ENCODE results near the gene POLDIP2. TPM values are rescaled to one million over a fixed set of nuclear protein-coding genes. Genes with fewer than 3 reads are reported as not detected.

The POLDIP2 gene
- total and polyA plus RNA-seq, 2 donors (not counting 1 experiment from before 2014, with no cell fraction given): 30.2 to 35.7 TPM

DNA sequence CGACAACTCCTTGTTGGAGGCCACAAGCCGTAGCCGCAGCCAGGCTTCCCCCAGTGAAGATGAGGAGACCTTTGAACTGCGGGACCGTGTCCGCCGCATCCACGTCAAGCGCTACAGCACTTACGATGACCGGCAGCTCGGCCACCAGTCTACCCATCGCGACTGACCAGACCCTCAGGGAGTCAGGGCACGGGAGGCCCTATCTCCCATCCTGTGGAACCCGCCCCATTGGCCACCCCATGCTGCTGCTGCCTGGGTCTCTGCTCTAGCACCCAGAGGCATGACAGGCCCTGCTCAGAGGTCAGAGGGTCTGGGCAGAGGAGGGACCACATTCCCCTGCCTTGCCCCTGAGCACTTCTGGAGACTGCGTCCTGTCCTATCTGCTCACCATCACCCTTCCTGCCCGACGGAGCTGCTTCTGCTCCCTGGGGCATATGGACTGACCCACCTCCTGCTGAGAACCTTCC lies 12.9 kb downstream of the POLDIP2 start:
- no peaks in the 10 kb centered on the region for H3K9me3 Mint-ChIP-seq (ENCODE audit: insufficient read depth)
- no peak overlapping the region for H3K4me3 Mint-ChIP-seq
- intact Hi-C loops (cut with micrococcal nuclease): no loop called here
- Histone ChIP-seq H3K9ac (ENCODE audit: low read length) (no peak overlapping the region), H3K27me3 (replicated peaks in 1 of 4; ENCODE audit: control extremely low read depth in 1 of 4, control insufficient read depth in 3 of 4, insufficient read depth in 4 of 4, low read length in 3 of 4) (no peaks in the 10 kb centered on the region), H3K79me2 (ENCODE audit: control insufficient read depth, insufficient read depth, low read length) (peaks cover 12% of the 10 kb centered on the region), H3K4me3 (ENCODE audit: control extremely low read depth in 1 of 5, extremely low read depth in 1 of 5, insufficient read depth in 1 of 5, low read depth in 2 of 5, low read length in 4 of 5) (no peak overlapping the region), H3K4me2 (replicated peaks; ENCODE audit: low read depth, low read length, poor library complexity, severe bottlenecking) (no peak overlapping the region), H4K20me1 (ENCODE audit: control insufficient read depth, insufficient read depth, low read length, poor library complexity, severe bottlenecking) (no peaks in the 10 kb centered on the region), H2AFZ (ENCODE audit: insufficient read depth, low read depth, low read length, poor library complexity, severe bottlenecking) (no peak overlapping the region), H3K27ac (ENCODE audit: low read length in 2 of 2) (no peak overlapping the region), H3K9me3 (ENCODE audit: control extremely low read depth in 1 of 3, control insufficient read depth in 2 of 3, insufficient read depth in 1 of 3, low read length in 2 of 3) (no peaks in the 10 kb centered on the region), H3K4me1 (ENCODE audit: control insufficient read depth in 2 of 2, insufficient read depth in 2 of 2, low read length in 2 of 2) (no peaks in the 10 kb centered on the region), H3K36me3 (replicated peaks in 1 of 2; ENCODE audit: control extremely low read depth in 1 of 2, control insufficient read depth in 1 of 2, extremely low read depth in 1 of 2, insufficient read depth in 2 of 2, low read length in 1 of 2) (peaks cover 0 to 83% of the 10 kb centered on the region in 2 experiments)
- TF ChIP-seq CTCF (IDR thresholded peaks at IDR 0.05) (no peak), EZH2 (IDR thresholded peaks at IDR 0.05; ENCODE audit: borderline replicate concordance, insufficient read depth, low read depth, low read length, poor library complexity, severe bottlenecking) (no peak)
- H3K27me3 Mint-ChIP-seq: no peaks in the 10 kb centered on the region
- DNase-seq (no peak), ATAC-seq (ENCODE audit: low read depth) (no peak)
- ChIA-PET POLR2A (no interaction called here), CTCF (no interaction called here)
- H3K27ac Mint-ChIP-seq: no peak overlapping the region
- H3K4me1 Mint-ChIP-seq: no peaks in the 10 kb centered on the region
- over 99% methylated on average over 19 of the region's 19 CpGs for WGBS (ENCODE audit: insufficient coverage)

- Histone ChIP-seq H3K4me2 (replicated peaks; ENCODE audit: low read depth, low read length, poor library complexity, severe bottlenecking) (no peak overlapping the region), H3K4me3 (ENCODE audit: control extremely low read depth in 1 of 5, extremely low read depth in 1 of 5, insufficient read depth in 1 of 5, low read depth in 2 of 5, low read length in 4 of 5) (no peak overlapping the region), H3K27ac (ENCODE audit: low read length in 2 of 2) (no peak overlapping the region), H3K27me3 (replicated peaks in 1 of 4; ENCODE audit: control extremely low read depth in 1 of 4, control insufficient read depth in 3 of 4, insufficient read depth in 4 of 4, low read length in 3 of 4) (no peaks in the 10 kb centered on the region), H3K36me3 (replicated peaks in 1 of 2; ENCODE audit: control extremely low read depth in 1 of 2, control insufficient read depth in 1 of 2, extremely low read depth in 1 of 2, insufficient read depth in 2 of 2, low read length in 1 of 2) (peaks cover 0 to 83% of the 10 kb centered on the region in 2 experiments), H3K9ac (ENCODE audit: low read length) (no peak overlapping the region), H3K9me3 (ENCODE audit: control extremely low read depth in 1 of 3, control insufficient read depth in 2 of 3, insufficient read depth in 1 of 3, low read length in 2 of 3) (no peaks in the 10 kb centered on the region), H3K4me1 (ENCODE audit: control insufficient read depth in 2 of 2, insufficient read depth in 2 of 2, low read length in 2 of 2) (no peaks in the 10 kb centered on the region), H2AFZ (ENCODE audit: insufficient read depth, low read depth, low read length, poor library complexity, severe bottlenecking) (no peak overlapping the region), H4K20me1 (ENCODE audit: control insufficient read depth, insufficient read depth, low read length, poor library complexity, severe bottlenecking) (no peaks in the 10 kb centered on the region), H3K79me2 (ENCODE audit: control insufficient read depth, insufficient read depth, low read length) (peaks cover 16% of the 10 kb centered on the region)
- intact Hi-C loops (cut with micrococcal nuclease): no loop called here
- Mint-ChIP-seq H3K27me3 (no peaks in the 10 kb centered on the region), H3K27ac (no peak overlapping the region), H3K4me1 (peaks cover 2% of the 10 kb centered on the region), H3K9me3 (ENCODE audit: insufficient read depth) (no peaks in the 10 kb centered on the region), H3K4me3 (no peak overlapping the region)
- DNase-seq (no peak), ATAC-seq (ENCODE audit: low read depth) (no peak)
- TF ChIP-seq EZH2 (IDR thresholded peaks at IDR 0.05; ENCODE audit: borderline replicate concordance, insufficient read depth, low read depth, low read length, poor library complexity, severe bottlenecking) (no peak), CTCF (IDR thresholded peaks at IDR 0.05) (no peak)
- 95% methylated on average over 9 of the region's 9 CpGs for WGBS (ENCODE audit: insufficient coverage)
- ChIA-PET CTCF (no interaction called here), POLR2A (no interaction called here)
Observed at GRCh38 chr17:28344011-28344410, 13.3 kb downstream of the POLDIP2 start.
